WTC11 (cell line): ENCODE measurements around the gene EHMT1. TPM values are rescaled to one million over a fixed set of nuclear protein-coding genes. Genes with fewer than 3 reads are reported as not detected.
A peak's percentile ranks its signal among the peaks of the same experiment; 100 is the strongest.
"Not testable (repeated sequence)": the region's sequence is repeated elsewhere in the genome, so short reads cannot be mapped to it uniquely, and the experiment has no call there.

ENCODE experiments used
- ATAC-seq: fragments of 200-7000 bp; cut with Tn5 transposase; 2 replicates; pipeline ENCODE4 v1.10.0; 2021; ENCODE audit warnings: mild to moderate bottlenecking, moderate library complexity
- CTCF ChIA-PET: fragments of 300-600 bp; sonication (Branson Sonifier 250); formaldehyde crosslinking; loops from one replicate; lab custom pipeline; 2021; ENCODE audit warnings: antibody characterized with exemption; lab: Charles Lee
- POLR2A ChIA-PET: fragments of 350-600 bp; sonication (Branson Sonifier 250); formaldehyde crosslinking; loops from one replicate; lab custom pipeline; 2021; ENCODE audit warnings: antibody characterized with exemption; lab: Charles Lee
- DNase-seq: peaks from one replicate; pipeline ENCODE4 v3.0.0; 2021; ENCODE audit warnings: low spot score
- H3K27ac Mint-ChIP-seq: 2 replicates; pipeline ENCODE4 v1.8.0; 2021; ENCODE audit warnings: mixed read lengths
- H3K27me3 Mint-ChIP-seq: 2 replicates; pipeline ENCODE4 v1.8.0; 2021; ENCODE audit warnings: low read depth, mild to moderate bottlenecking, moderate library complexity, mixed read lengths
- H3K36me3 Mint-ChIP-seq: 2 replicates; pipeline ENCODE4 v1.8.0; 2021; ENCODE audit warnings: mixed read lengths
- H3K4me1 Mint-ChIP-seq: 2 replicates; pipeline ENCODE4 v1.8.0; 2022; ENCODE audit warnings: mixed read lengths
- H3K4me3 Mint-ChIP-seq: 2 replicates; pipeline ENCODE4 v1.8.0; 2021; ENCODE audit warnings: mild to moderate bottlenecking, moderate library complexity, mixed read lengths
- H3K9me3 Mint-ChIP-seq: 2 replicates; pipeline ENCODE4 v1.8.0; 2021; ENCODE audit warnings: mixed read lengths
- CREM ChIP-seq: sonication (generic); formaldehyde crosslinking; IDR thresholded peaks from 2 replicates; pipeline ENCODE4 v1.8.1; 2022; ENCODE audit warnings: mild to moderate bottlenecking, missing genetic modification reagents, moderate library complexity
- FOXK1 ChIP-seq: sonication (generic); formaldehyde crosslinking; IDR thresholded peaks from 2 replicates; pipeline ENCODE4 v1.8.0; 2022; ENCODE audit warnings: mild to moderate bottlenecking, moderate library complexity, missing genetic modification reagents
- GRHL2 ChIP-seq: fragments of 250-450 bp; sonication (Bioruptor Pico); IDR thresholded peaks from 2 replicates; pipeline ENCODE4 v1.8.0; 2022; ENCODE audit warnings: mild to moderate bottlenecking, moderate library complexity; ENCODE audit not compliant: insufficient replicate concordance, severe bottlenecking
- HMGA2 ChIP-seq: fragments of 250-450 bp; sonication (Bioruptor Pico); IDR thresholded peaks from 2 replicates; pipeline ENCODE4 v1.4.0; 2021; ENCODE audit warnings: mild to moderate bottlenecking, moderate library complexity
- SOX15 ChIP-seq: fragments of 250-450 bp; sonication (Bioruptor Pico); IDR thresholded peaks from 2 replicates; pipeline ENCODE4 v1.9.0; 2021; ENCODE audit warnings: mild to moderate bottlenecking
- SP1 ChIP-seq: sonication (generic); formaldehyde crosslinking; conservative IDR thresholded peaks from 2 replicates; pipeline ENCODE4 v1.8.1; 2022; ENCODE audit warnings: missing genetic modification reagents
- ZBTB21 ChIP-seq: sonication (generic); formaldehyde crosslinking; IDR thresholded peaks from 2 replicates; pipeline ENCODE4 v1.8.1; 2023; ENCODE audit warnings: mild to moderate bottlenecking, missing genetic modification reagents, borderline replicate concordance
- ZBTB43 ChIP-seq: sonication (generic); formaldehyde crosslinking; IDR thresholded peaks from 2 replicates; pipeline ENCODE4 v1.8.1; 2023; ENCODE audit warnings: mild to moderate bottlenecking, missing genetic modification reagents
- ZNF423 ChIP-seq: fragments of 250-450 bp; sonication (Bioruptor Pico); IDR thresholded peaks from 2 replicates; pipeline ENCODE4 v2.1.2; 2022; ENCODE audit warnings: mild to moderate bottlenecking, moderate library complexity
- ZNF671 ChIP-seq: fragments of 250-450 bp; sonication (Bioruptor Pico); IDR thresholded peaks from 2 replicates; pipeline ENCODE4 v1.8.0; 2021; ENCODE audit warnings: mild to moderate bottlenecking
- total RNA-seq: library from RNA; stranded (reverse); gene quantifications from 3 replicates; pipeline ENCODE4 v1.2.3, GENCODE V29; 2021
- TF ChIP-seq, protein P1 (sequence below): fragments of 250-450 bp; sonication (Bioruptor Pico); IDR thresholded peaks from 2 replicates; pipeline ENCODE4 v2.1.2; 2022; ENCODE audit warnings: mild to moderate bottlenecking, moderate library complexity
- TF ChIP-seq, protein P2 (sequence below): sonication (generic); formaldehyde crosslinking; IDR thresholded peaks from 2 replicates; pipeline ENCODE4 v1.8.1; 2022; ENCODE audit warnings: mild to moderate bottlenecking, moderate library complexity, missing genetic modification reagents
- TF ChIP-seq, protein P3 (sequence below): sonication (generic); formaldehyde crosslinking; IDR thresholded peaks from 2 replicates; pipeline ENCODE4 v1.8.1; 2022; ENCODE audit warnings: missing genetic modification reagents, borderline replicate concordance
- TF ChIP-seq, protein P4 (sequence below): sonication (generic); formaldehyde crosslinking; IDR thresholded peaks from 2 replicates; pipeline ENCODE4 v1.8.1; 2023; ENCODE audit warnings: mild to moderate bottlenecking, missing genetic modification reagents, moderate library complexity

Gene EHMT1
- total RNA-seq, 1 experiment from 2014 or later: 170 TPM

DNA sequence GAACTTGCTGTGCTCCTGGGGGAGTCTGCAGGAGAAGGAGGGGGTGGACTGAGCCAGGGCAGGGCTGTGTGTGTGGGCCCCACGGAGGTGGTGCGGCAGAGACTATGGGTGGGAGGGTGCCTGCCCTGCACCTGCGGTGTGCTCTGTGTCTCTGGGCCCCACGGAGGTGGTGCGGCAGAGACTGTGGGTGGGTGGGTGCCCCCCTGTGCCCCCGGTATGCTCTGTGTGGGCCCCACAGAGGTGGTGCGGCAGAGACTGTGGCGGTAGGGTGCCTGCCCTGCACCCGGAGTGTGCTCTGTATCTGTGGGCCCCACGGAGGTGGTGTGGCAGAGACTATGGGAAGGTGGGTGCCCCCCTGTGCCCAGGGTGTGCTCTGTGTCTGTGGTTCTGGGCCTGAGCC, 103.7 kb downstream of the EHMT1 start:
- Mint-ChIP-seq H3K36me3 (peaks cover 64% of the 10 kb centered on the region), H3K9me3 (peaks cover 16% of the 10 kb centered on the region), H3K4me1 (peaks cover 30% of the 10 kb centered on the region), H3K4me3 (no peak overlapping the region), H3K27ac (peak overlapping the region; percentile 96), H3K27me3 (no peaks in the 10 kb centered on the region)
- POLR2A ChIA-PET: no interaction called here
- CTCF ChIA-PET: no interaction called here
- DNase-seq (no peak), ATAC-seq (no peak)
- TF ChIP-seq, protein P1, sequence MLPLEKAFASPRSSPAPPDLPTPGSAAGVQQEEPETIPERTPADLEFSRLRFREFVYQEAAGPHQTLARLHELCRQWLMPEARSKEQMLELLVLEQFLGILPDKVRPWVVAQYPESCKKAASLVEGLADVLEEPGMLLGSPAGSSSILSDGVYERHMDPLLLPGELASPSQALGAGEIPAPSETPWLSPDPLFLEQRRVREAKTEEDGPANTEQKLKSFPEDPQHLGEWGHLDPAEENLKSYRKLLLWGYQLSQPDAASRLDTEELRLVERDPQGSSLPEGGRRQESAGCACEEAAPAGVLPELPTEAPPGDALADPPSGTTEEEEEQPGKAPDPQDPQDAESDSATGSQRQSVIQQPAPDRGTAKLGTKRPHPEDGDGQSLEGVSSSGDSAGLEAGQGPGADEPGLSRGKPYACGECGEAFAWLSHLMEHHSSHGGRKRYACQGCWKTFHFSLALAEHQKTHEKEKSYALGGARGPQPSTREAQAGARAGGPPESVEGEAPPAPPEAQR: no peak
- no peak for TF ChIP-seq FOXK1 (CRISPR knock-in tag)
- no peak for TF ChIP-seq SOX15 (CRISPR knock-in tag)
- TF ChIP-seq, protein P2, sequence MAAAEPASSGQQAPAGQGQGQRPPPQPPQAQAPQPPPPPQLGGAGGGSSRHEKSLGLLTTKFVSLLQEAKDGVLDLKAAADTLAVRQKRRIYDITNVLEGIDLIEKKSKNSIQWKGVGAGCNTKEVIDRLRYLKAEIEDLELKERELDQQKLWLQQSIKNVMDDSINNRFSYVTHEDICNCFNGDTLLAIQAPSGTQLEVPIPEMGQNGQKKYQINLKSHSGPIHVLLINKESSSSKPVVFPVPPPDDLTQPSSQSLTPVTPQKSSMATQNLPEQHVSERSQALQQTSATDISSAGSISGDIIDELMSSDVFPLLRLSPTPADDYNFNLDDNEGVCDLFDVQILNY: no peak
- TF ChIP-seq ZBTB43 (CRISPR knock-in tag): no peak
- no peak for TF ChIP-seq ZBTB21 (CRISPR knock-in tag)
- no peak for TF ChIP-seq ZNF423 (CRISPR knock-in tag)
- TF ChIP-seq, protein P3, sequence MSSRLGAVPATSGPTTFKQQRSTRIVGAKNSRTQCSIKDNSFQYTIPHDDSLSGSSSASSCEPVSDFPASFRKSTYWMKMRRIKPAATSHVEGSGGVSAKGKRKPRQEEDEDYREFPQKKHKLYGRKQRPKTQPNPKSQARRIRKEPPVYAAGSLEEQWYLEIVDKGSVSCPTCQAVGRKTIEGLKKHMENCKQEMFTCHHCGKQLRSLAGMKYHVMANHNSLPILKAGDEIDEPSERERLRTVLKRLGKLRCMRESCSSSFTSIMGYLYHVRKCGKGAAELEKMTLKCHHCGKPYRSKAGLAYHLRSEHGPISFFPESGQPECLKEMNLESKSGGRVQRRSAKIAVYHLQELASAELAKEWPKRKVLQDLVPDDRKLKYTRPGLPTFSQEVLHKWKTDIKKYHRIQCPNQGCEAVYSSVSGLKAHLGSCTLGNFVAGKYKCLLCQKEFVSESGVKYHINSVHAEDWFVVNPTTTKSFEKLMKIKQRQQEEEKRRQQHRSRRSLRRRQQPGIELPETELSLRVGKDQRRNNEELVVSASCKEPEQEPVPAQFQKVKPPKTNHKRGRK: no peak
- TF ChIP-seq, protein P4, sequence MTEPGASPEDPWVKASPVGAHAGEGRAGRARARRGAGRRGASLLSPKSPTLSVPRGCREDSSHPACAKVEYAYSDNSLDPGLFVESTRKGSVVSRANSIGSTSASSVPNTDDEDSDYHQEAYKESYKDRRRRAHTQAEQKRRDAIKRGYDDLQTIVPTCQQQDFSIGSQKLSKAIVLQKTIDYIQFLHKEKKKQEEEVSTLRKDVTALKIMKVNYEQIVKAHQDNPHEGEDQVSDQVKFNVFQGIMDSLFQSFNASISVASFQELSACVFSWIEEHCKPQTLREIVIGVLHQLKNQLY: no peak
- TF ChIP-seq GRHL2 (CRISPR knock-in tag): no peak
- TF ChIP-seq CREM (CRISPR knock-in tag): no peak
- TF ChIP-seq ZNF671 (CRISPR knock-in tag): no peak

- Mint-ChIP-seq H3K27ac (peak overlapping the region; percentile 96), H3K36me3 (peaks cover 64% of the 10 kb centered on the region), H3K4me1 (peaks cover 30% of the 10 kb centered on the region)
- ATAC-seq, DNase-seq, POLR2A ChIA-PET, H3K4me3 Mint-ChIP-seq, H3K27me3 Mint-ChIP-seq, H3K9me3 Mint-ChIP-seq: not testable (repeated sequence)
- CTCF ChIA-PET: interaction anchor here (1.1 to 1.3 kb wide), 2 partner anchors 28 to 50 kb away, joined by 5 to 9 read pairs; no protein-coding TSS in a partner anchor
These were observed 104.6 kb downstream of the EHMT1 start for GRCh38 chr9:137723356-137723755.

GRCh38 chr9:137723783-137724445, 105.1 kb downstream of the EHMT1 start:
- ChIA-PET POLR2A (no interaction called here), CTCF (interaction anchor here (1.1 to 1.3 kb wide), 2 partner anchors 29 to 51 kb away, joined by 5 to 9 read pairs; no protein-coding TSS in a partner anchor)
- peaks cover 6% of the 10 kb centered on the region for H3K9me3 Mint-ChIP-seq
- H3K27me3 Mint-ChIP-seq: no peaks in the 10 kb centered on the region
- H3K36me3 Mint-ChIP-seq: peaks cover 65% of the 10 kb centered on the region
- DNase-seq: peak; percentile 55
- peak overlapping the region; percentile 96 for H3K27ac Mint-ChIP-seq
- peaks cover 30% of the 10 kb centered on the region for H3K4me1 Mint-ChIP-seq
- TF ChIP-seq ZNF423 (CRISPR knock-in tag): peak; percentile 90
- TF ChIP-seq SP1 (CRISPR knock-in tag): 0 out of 2 replicates have a peak, but pooled peaks have one; percentile 13
- no peak for TF ChIP-seq HMGA2 (CRISPR knock-in tag)
- peak; percentile 64; the same call in 1 of the 2 replicates for TF ChIP-seq ZBTB43 (CRISPR knock-in tag)
- TF ChIP-seq, all 79 proteins: peak for 3
- peak; percentile 91 for ATAC-seq
- no peak overlapping the region for H3K4me3 Mint-ChIP-seq
